ENCODE data around the gene MED13L. TPM values are rescaled to one million over a fixed set of nuclear protein-coding genes. Genes with fewer than 3 reads are reported as not detected.

MED13L gene
- total and polyA plus RNA-seq, 9 donors: 47.8 to 198 (median 156) TPM

GRCh38 chr12:116303929-116304328, 26.4 kb upstream of the MED13L start:
- Histone ChIP-seq H3K9me3 (no peaks in the 10 kb centered on the region), H3K27ac (no peak overlapping the region), H3K36me3 (no peaks in the 10 kb centered on the region), H3K27me3 (no peaks in the 10 kb centered on the region), H3K4me3 (no peak overlapping the region), H3K4me1 (ENCODE audit: insufficient read depth) (peaks cover 12% of the 10 kb centered on the region)
- DNase-seq: peak in 2 of 5 donors; percentile 28 to 55
- 40 to 47% (median 43%) methylated on average over 2 of the region's 2 CpGs for WGBS, 3 donors
- intact Hi-C loops (cut with DNase I): loop anchor here in 1 of 4 donors (10.0 kb wide), 1 partner anchor 231 kb away; no protein-coding TSS in a partner anchor
- no peak for TF ChIP-seq POLR2A (IDR thresholded peaks at IDR 0.05)
- TF ChIP-seq CTCF (IDR thresholded peaks at IDR 0.05): no peak
- TF ChIP-seq EP300 (IDR thresholded peaks at IDR 0.05): no peak

GRCh38 chr12:116303066-116303465, 25.6 kb upstream of the MED13L start:
- Histone ChIP-seq H3K27me3 (no peaks in the 10 kb centered on the region), H3K9me3 (no peaks in the 10 kb centered on the region), H3K27ac (no peak overlapping the region), H3K4me1 (ENCODE audit: insufficient read depth) (peaks cover 12% of the 10 kb centered on the region), H3K36me3 (no peaks in the 10 kb centered on the region), H3K4me3 (no peak overlapping the region)
- DNase-seq: no peak
- intact Hi-C loops (cut with DNase I): loop anchor here in 1 of 4 donors (10.0 kb wide), 1 partner anchor 232 kb away; no protein-coding TSS in a partner anchor
- 83 to 84% (median 84%) methylated on average over 4 of the region's 4 CpGs for WGBS, 3 donors
- TF ChIP-seq EP300 (IDR thresholded peaks at IDR 0.05) (no peak), CTCF (IDR thresholded peaks at IDR 0.05) (no peak), POLR2A (IDR thresholded peaks at IDR 0.05) (no peak)

GRCh38 chr12:116302166-116303058, 24.9 kb upstream of the MED13L start:
- H3K36me3 ChIP-seq: no peaks in the 10 kb centered on the region
- no peak overlapping the region for H3K27ac ChIP-seq
- no peaks in the 10 kb centered on the region for H3K9me3 ChIP-seq
- no peak overlapping the region for H3K4me3 ChIP-seq
- TF ChIP-seq EP300 (IDR thresholded peaks at IDR 0.05): no peak
- no peak for TF ChIP-seq POLR2A (IDR thresholded peaks at IDR 0.05)
- no peak for TF ChIP-seq CTCF (IDR thresholded peaks at IDR 0.05)
- intact Hi-C loops (cut with DNase I): loop anchor here in 1 of 4 donors (10.0 kb wide), 1 partner anchor 232 kb away; no protein-coding TSS in a partner anchor
- no peak for DNase-seq
- H3K27me3 ChIP-seq: no peaks in the 10 kb centered on the region
- H3K4me1 ChIP-seq (ENCODE audit: insufficient read depth): peaks cover 12% of the 10 kb centered on the region
- 81 to 90% (median 88%) methylated on average over 23 of the region's 23 CpGs for WGBS, 3 donors

- 85 to 91% (median 90%) methylated on average over 4 of the region's 4 CpGs for WGBS, 3 donors
These were observed 24.1 kb upstream of the MED13L start for GRCh38 chr12:116301621-116302020.

More at GRCh38 chr12:116301621-116302020, 24.1 kb upstream of the MED13L start:
- TF ChIP-seq POLR2A (IDR thresholded peaks at IDR 0.05): no peak
- TF ChIP-seq EP300 (IDR thresholded peaks at IDR 0.05): no peak
- no peak for TF ChIP-seq CTCF (IDR thresholded peaks at IDR 0.05)
- H3K9me3 ChIP-seq: no peaks in the 10 kb centered on the region
- intact Hi-C loops (cut with DNase I): loop anchor here in 1 of 4 donors (10.0 kb wide), 1 partner anchor 233 kb away; no protein-coding TSS in a partner anchor
- no peak overlapping the region for H3K27ac ChIP-seq
- no peak for DNase-seq
- H3K4me1 ChIP-seq (ENCODE audit: insufficient read depth): peaks cover 12% of the 10 kb centered on the region
- no peaks in the 10 kb centered on the region for H3K36me3 ChIP-seq
- no peaks in the 10 kb centered on the region for H3K27me3 ChIP-seq
- no peak overlapping the region for H3K4me3 ChIP-seq
